Thyroid gland (tissue), 4 donors: Measurements from ENCODE around the gene TBC1D5.

Source experiments
- CTCF ChIP-seq, 6 experiments: fragments of 200-600 bp in 3 of 6; fragments of 450-650 bp in 3 of 6; sonication (generic) in 3 of 6; IDR thresholded peaks; one replicate each; pipeline ENCODE4 v1.5.1; 2016 to 2019; ENCODE audit warnings: antibody characterized with exemption in 6 of 6, mild to moderate bottlenecking in 2 of 6, inconsistent platforms in 1 of 6, moderate library complexity in 1 of 6
- POLR2A ChIP-seq, 2 donors: fragments of 450-650 bp; IDR thresholded peaks; one replicate each; pipeline ENCODE4 v1.6.1; 2017; ENCODE audit warnings: antibody characterized with exemption in 2 of 2, mild to moderate bottlenecking in 2 of 2, moderate library complexity in 1 of 2

GRCh38 chr3:17258823-17259436 lies 483.5 kb downstream of the TBC1D5 start:
- TF ChIP-seq POLR2A (IDR thresholded peaks at IDR 0.05) (no peak), CTCF (IDR thresholded peaks at IDR 0.05) (peak; percentile 46 to 79 (median 58))
